Gastrocnemius medialis (tissue), 4 donors: ENCODE data around the gene MRPS31.

Experiments used
- POLR2A ChIP-seq, 2 donors: fragments of 450-650 bp; IDR thresholded peaks; one replicate each; pipeline ENCODE4 v1.6.1; 2017; ENCODE audit warnings: antibody characterized with exemption in 2 of 2, mild to moderate bottlenecking in 2 of 2, moderate library complexity in 2 of 2
- TF ChIP-seq, protein P1 (sequence below), 5 experiments: fragments of 450-650 bp in 3 of 5; fragments of 200-600 bp in 2 of 5; sonication (generic) in 2 of 5; IDR thresholded peaks in 4 of 5; conservative IDR thresholded peaks in 1 of 5; 1 replicate in 4 of 5; 2 replicates in 1 of 5; pipeline ENCODE4 v1.5.1; 2016 to 2019; ENCODE audit warnings: antibody characterized with exemption in 5 of 5, mild to moderate bottlenecking in 3 of 5, moderate library complexity in 3 of 5

DNA sequence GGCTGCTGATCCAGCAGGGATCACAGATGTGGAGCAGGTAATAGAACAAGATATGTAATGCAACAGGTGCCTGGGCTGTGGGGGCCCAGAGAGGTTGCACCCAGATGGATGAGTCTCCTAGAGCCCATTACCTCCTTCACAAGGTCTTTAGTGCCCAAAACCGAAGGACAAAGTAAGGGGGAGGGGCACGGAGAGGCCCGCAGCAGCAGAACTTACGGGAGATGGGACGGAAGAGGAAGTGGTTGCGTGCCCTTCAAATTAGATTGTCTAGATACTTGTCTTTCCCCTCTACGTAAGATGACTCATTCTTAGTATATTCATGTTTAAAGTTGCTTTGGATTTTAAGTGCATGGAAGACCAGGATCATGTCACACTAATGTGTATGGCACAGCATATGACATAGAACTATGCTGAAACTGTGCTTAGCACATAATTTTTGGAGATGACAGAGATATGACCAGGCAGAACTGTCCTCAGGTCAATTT, 5.7 kb upstream of the MRPS31 start:
- TF ChIP-seq, protein P1, sequence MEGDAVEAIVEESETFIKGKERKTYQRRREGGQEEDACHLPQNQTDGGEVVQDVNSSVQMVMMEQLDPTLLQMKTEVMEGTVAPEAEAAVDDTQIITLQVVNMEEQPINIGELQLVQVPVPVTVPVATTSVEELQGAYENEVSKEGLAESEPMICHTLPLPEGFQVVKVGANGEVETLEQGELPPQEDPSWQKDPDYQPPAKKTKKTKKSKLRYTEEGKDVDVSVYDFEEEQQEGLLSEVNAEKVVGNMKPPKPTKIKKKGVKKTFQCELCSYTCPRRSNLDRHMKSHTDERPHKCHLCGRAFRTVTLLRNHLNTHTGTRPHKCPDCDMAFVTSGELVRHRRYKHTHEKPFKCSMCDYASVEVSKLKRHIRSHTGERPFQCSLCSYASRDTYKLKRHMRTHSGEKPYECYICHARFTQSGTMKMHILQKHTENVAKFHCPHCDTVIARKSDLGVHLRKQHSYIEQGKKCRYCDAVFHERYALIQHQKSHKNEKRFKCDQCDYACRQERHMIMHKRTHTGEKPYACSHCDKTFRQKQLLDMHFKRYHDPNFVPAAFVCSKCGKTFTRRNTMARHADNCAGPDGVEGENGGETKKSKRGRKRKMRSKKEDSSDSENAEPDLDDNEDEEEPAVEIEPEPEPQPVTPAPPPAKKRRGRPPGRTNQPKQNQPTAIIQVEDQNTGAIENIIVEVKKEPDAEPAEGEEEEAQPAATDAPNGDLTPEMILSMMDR (IDR thresholded peaks at IDR 0.05 in 4 of 5, conservative IDR thresholded peaks at IDR 0.05 in 1 of 5): no peak
- no peak for TF ChIP-seq POLR2A (IDR thresholded peaks at IDR 0.05)
